ENCODE results near the gene ELMO1. TPM values are rescaled to one million over a fixed set of nuclear protein-coding genes. Genes with fewer than 3 reads are reported as not detected.

ELMO1 gene
- total and polyA plus RNA-seq, 2 experiments from 2014 or later, result 19.7 to 28.7 TPM

GRCh38 chr7:36939816-36940215, 508.8 kb downstream of the ELMO1 start:
- Histone ChIP-seq H3K9me2 (replicated peaks; ENCODE audit: insufficient read depth) (no peaks in the 10 kb centered on the region), H3K9me3 (ENCODE audit: low read depth) (peaks cover 11% of the 10 kb centered on the region), H3K27ac (no peak overlapping the region), H3K79me2 (no peaks in the 10 kb centered on the region), H3K4me3 (no peak overlapping the region), H3K27me3 (no peaks in the 10 kb centered on the region), H3K4me1 (ENCODE audit: insufficient read depth) (peaks cover 11% of the 10 kb centered on the region), H4K20me1 (ENCODE audit: insufficient read depth, poor library complexity, severe bottlenecking) (no peaks in the 10 kb centered on the region), H3K36me3 (replicated peaks; ENCODE audit: insufficient read depth, low read depth) (no peaks in the 10 kb centered on the region), H3K4me2 (no peak overlapping the region), H2AFZ (no peak overlapping the region)
- DNase-seq (ENCODE audit: low spot score), result no peak
- TF ChIP-seq, protein P1, sequence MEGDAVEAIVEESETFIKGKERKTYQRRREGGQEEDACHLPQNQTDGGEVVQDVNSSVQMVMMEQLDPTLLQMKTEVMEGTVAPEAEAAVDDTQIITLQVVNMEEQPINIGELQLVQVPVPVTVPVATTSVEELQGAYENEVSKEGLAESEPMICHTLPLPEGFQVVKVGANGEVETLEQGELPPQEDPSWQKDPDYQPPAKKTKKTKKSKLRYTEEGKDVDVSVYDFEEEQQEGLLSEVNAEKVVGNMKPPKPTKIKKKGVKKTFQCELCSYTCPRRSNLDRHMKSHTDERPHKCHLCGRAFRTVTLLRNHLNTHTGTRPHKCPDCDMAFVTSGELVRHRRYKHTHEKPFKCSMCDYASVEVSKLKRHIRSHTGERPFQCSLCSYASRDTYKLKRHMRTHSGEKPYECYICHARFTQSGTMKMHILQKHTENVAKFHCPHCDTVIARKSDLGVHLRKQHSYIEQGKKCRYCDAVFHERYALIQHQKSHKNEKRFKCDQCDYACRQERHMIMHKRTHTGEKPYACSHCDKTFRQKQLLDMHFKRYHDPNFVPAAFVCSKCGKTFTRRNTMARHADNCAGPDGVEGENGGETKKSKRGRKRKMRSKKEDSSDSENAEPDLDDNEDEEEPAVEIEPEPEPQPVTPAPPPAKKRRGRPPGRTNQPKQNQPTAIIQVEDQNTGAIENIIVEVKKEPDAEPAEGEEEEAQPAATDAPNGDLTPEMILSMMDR (IDR thresholded peaks at IDR 0.05; ENCODE audit: poor library complexity), result no peak
- TF ChIP-seq EZH2phosphoT487 (IDR thresholded peaks at IDR 0.05; ENCODE audit: low read depth, severe bottlenecking, unreplicated experiment) (no peak), EZH2 (IDR thresholded peaks at IDR 0.05; ENCODE audit: borderline replicate concordance) (no peak)
- 84% methylated on average over 4 of the region's 4 CpGs for WGBS (ENCODE audit: low lambda C conversion rate, missing lambda C conversion rate)

- Histone ChIP-seq H3K36me3 (replicated peaks; ENCODE audit: insufficient read depth, low read depth) (no peaks in the 10 kb centered on the region), H3K9me3 (ENCODE audit: low read depth) (peaks cover 11% of the 10 kb centered on the region), H3K4me1 (ENCODE audit: insufficient read depth) (no peaks in the 10 kb centered on the region), H3K27ac (no peak overlapping the region), H3K4me2 (no peak overlapping the region), H3K4me3 (no peak overlapping the region), H3K9me2 (replicated peaks; ENCODE audit: insufficient read depth) (no peaks in the 10 kb centered on the region), H4K20me1 (ENCODE audit: insufficient read depth, poor library complexity, severe bottlenecking) (no peaks in the 10 kb centered on the region), H2AFZ (no peak overlapping the region), H3K27me3 (no peaks in the 10 kb centered on the region), H3K79me2 (no peaks in the 10 kb centered on the region)
- WGBS (ENCODE audit: low lambda C conversion rate, missing lambda C conversion rate), result 89% methylated on average over 2 of the region's 2 CpGs
- DNase-seq (ENCODE audit: low spot score), result no peak
- no peak for TF ChIP-seq EZH2 (IDR thresholded peaks at IDR 0.05; ENCODE audit: borderline replicate concordance)
- TF ChIP-seq EZH2phosphoT487 (IDR thresholded peaks at IDR 0.05; ENCODE audit: low read depth, severe bottlenecking, unreplicated experiment), result no peak
- TF ChIP-seq, protein P1 (IDR thresholded peaks at IDR 0.05; ENCODE audit: poor library complexity), result no peak
These were observed 510.7 kb downstream of the ELMO1 start for GRCh38 chr7:36937754-36938563.

- Histone ChIP-seq H3K4me2 (no peak overlapping the region), H3K9me2 (replicated peaks; ENCODE audit: insufficient read depth) (no peaks in the 10 kb centered on the region), H3K9me3 (ENCODE audit: low read depth) (peaks cover 3% of the 10 kb centered on the region), H3K79me2 (no peaks in the 10 kb centered on the region), H3K4me1 (ENCODE audit: insufficient read depth) (no peaks in the 10 kb centered on the region), H3K27ac (no peak overlapping the region), H3K36me3 (replicated peaks; ENCODE audit: insufficient read depth, low read depth) (no peaks in the 10 kb centered on the region), H4K20me1 (ENCODE audit: insufficient read depth, poor library complexity, severe bottlenecking) (no peaks in the 10 kb centered on the region), H3K4me3 (no peak overlapping the region), H2AFZ (no peak overlapping the region), H3K27me3 (no peaks in the 10 kb centered on the region)
- 90% methylated on average over 1 of the region's 1 CpG for WGBS (ENCODE audit: low lambda C conversion rate, missing lambda C conversion rate)
- no peak for DNase-seq (ENCODE audit: low spot score)
- TF ChIP-seq, protein P1 (IDR thresholded peaks at IDR 0.05; ENCODE audit: poor library complexity), result no peak
- no peak for TF ChIP-seq EZH2phosphoT487 (IDR thresholded peaks at IDR 0.05; ENCODE audit: low read depth, severe bottlenecking, unreplicated experiment)
- no peak for TF ChIP-seq EZH2 (IDR thresholded peaks at IDR 0.05; ENCODE audit: borderline replicate concordance)
These were observed 516.8 kb downstream of the ELMO1 start for GRCh38 chr7:36931892-36932291.

Data from hepatocyte (in vitro differentiated cells).